Measurements from ENCODE around the gene SLCO3A1.

SLCO3A1 gene

DNA sequence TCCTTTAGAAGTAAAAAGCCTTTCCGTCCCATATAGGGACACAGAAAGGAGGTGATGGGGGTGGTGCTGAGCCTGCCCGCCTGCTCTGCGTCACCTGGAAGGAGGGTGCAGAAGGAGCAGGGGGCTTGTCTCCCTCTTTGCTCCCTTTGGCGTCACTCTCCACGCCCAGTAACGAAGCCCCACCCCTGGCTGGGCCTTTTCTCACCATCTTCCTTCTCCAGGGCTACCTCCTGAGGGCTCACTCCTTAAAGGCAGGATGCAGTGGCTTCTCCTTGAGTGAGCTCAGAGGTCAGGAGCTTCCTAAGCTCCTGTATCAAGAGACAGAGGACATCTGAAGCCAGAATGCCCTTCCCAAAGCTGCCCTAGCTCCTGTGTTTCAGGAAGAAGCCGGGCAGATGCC is 31.5 kb downstream of the SLCO3A1 start:
- no peak for DNase-seq

DNA sequence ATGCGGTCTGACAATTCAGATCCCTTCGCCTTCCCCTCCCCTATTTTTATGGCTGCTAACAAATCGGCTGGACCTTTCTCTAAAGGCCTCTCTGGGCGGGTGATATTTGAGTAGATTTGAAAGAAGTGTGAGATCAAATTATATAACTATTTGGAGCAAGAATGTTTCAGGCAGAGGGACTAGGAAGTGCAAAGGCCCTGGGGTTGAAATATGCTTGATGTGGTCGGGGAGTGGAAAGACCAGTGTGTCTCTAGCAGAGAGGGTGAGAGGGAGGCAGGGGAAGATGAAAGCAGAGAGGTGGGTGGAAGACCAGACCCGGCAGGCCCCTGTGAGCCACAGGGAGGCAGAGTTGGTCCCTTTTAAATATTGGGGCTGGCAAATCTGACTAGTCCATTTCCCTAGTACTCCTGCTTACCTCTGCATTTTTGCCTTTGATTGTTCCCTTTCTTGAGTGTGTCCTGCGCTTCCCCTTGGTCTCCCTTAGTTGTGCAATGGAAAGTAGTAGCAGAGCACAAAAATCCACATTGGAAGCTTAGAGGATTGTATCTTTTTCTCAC is 32.3 kb downstream of the SLCO3A1 start:
- peak in 1 of 2 donors; percentile 30 for DNase-seq

DNA sequence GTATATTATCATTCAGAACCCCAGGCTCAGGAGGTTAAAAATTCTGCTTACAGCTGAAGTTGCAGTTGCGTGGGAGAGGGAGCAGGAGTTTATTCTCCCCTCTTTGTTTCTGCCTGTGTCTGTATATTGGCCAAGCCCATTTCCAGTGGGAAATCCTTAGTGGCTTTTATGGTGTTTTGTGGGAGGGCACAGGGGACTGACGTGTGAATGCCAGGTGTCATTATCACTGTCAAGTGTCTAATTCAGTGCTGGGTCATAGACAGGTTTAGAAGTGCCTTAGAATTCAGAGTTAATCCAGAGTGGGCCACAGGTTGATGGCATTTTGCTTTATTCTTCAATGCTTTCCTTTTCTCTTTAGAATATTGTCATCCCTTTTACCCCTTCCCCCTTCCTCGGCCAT is 33.4 kb downstream of the SLCO3A1 start:
- no peak for DNase-seq

- no peak for DNase-seq
Observed at GRCh38 chr15:91887321-91887720, 33.8 kb downstream of the SLCO3A1 start.

DNA sequence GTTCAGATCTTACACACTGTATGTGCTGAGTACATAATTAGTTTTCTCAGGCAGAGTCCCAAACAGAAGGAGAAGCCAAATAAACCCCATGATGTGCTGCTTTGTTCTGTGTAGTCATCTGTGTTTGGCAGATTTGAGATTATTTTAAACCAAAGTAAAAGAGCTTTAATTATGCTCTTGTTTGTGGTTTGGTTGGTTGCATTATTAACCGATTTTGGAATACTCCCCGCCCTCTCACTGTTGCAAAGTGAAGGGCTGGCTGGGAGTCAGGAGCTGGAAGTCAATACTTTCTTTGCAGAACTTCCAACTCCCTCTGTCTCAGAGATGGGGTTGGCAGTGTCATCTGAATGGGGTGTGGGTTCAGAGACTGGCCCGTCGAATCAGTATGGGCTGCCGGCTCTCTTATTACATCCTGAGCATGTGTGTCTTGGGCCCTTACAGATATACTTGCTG is 34.4 kb downstream of the SLCO3A1 start:
- no peak for DNase-seq

DNA sequence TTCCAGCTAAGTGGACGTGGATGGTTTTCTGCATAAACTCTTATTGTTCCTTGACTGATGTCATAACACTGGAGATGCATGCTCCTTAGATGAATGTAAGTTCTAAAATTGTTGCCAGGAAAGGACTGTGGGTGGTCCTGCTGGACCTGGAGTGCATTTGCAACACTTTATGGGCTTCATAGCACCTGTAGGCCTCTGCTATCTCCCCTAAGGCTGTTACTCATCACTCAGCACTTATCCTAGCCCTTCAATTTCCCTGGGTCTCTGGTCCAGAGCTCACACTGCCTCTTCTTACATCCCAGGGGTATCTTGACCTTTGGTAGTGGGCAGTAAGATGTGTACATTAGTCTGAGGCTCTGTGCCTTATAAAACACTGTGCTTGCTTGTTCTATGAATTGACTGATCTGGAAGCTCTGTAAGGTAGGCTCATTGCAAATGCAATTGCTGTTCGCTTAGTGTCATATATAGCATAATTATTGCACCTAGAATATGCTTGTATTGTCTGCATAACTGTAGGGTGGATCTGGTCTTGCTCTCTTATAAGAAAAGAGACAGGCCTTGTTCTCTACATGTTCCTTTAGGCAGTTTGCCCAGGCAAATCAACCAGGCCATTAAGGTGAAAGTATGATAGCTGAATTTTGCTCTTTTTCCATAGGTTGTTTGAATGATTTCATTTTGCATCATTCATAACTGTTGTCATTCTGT is 35.8 kb downstream of the SLCO3A1 start:
- DNase-seq = no peak

GRCh38 chr15:91890614-91891013 is 37.1 kb downstream of the SLCO3A1 start:
- no peak for DNase-seq

- no peak for DNase-seq
Observed at GRCh38 chr15:91891101-91891500, 37.6 kb downstream of the SLCO3A1 start.

DNA sequence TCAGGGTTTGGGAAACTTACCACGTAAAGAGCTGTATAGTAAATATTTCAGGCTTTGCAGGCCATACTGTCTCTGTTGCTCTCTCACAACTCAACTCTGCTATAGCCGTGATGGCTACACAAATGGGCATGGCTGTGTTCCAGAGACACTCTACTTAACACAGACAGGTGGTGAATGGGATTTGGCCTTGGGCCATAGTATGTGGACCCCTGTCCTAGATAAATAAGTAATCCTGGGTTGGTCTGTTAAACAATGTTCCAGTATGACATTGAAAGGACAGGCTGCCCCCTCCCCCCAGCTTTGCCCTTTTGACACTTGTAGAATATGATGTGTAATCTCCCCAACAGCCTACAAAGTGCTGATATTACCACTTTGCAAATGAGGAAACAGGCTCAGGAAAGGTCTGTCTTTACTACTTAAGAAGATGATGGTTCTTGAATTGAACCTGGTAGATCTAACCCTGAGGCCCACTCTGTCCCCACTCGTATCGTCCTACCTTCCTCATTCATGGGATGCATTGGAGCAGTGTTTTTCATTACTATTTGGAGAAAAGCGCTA is 38.4 kb downstream of the SLCO3A1 start:
- no peak for DNase-seq

DNA sequence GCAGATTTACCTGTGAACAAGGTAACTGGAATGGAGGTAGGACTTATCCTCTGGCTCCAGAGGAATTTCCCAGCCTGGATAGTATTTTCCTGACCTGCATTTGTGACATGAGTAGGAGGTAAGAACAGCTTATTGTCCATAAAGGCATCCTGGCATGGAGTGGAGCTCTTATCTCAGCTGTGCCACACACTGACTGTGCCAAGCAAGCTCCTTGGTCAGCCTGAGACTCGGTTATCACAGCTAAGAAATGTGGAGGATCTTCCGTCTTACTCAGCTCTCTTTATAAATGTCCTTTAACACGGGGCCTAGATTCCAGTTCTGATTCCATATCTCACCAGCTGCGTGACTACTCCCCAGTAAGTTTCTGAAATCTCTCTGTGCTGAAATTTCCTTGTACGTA is 38.9 kb downstream of the SLCO3A1 start:
- no peak for DNase-seq

DNA sequence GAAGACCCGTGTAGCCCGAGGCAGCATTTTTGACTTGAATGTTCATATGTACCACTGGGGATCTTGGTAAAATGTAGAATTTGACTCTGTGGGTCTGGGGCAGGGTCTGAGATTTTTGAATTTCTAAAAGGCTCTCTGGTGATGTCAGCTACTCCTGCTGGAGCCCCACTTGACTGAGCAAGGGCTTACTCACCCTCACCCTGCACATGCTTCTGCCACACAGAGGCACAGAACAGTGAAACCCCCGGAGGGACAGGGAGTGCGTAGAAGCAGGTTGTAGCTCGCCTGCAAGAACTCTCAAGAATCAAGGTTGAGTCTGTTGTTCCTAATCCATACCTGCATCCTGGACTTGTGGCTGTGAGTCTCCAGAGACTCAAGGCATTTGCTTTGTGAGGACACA is 41.1 kb downstream of the SLCO3A1 start:
- no peak for DNase-seq

DNA sequence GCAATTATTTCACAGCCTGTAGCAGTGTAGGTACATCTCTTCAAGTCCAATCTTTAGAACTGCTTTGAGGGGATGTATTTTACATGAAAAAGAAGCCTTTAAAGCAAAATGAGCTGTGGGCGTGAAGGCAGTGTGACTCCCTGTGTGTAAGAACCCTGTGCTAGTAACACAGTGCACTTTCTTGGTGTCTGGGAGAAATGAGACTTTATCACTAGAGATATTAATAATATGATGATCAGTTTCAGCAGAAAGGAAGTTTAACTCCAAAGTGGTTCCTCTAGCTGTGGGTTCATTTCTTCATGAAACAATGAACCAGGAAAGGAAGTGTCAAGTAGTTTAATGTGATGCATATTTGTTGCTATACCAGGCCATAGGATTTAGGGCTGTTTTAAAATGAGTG is 41.5 kb downstream of the SLCO3A1 start:
- no peak for DNase-seq

DNA sequence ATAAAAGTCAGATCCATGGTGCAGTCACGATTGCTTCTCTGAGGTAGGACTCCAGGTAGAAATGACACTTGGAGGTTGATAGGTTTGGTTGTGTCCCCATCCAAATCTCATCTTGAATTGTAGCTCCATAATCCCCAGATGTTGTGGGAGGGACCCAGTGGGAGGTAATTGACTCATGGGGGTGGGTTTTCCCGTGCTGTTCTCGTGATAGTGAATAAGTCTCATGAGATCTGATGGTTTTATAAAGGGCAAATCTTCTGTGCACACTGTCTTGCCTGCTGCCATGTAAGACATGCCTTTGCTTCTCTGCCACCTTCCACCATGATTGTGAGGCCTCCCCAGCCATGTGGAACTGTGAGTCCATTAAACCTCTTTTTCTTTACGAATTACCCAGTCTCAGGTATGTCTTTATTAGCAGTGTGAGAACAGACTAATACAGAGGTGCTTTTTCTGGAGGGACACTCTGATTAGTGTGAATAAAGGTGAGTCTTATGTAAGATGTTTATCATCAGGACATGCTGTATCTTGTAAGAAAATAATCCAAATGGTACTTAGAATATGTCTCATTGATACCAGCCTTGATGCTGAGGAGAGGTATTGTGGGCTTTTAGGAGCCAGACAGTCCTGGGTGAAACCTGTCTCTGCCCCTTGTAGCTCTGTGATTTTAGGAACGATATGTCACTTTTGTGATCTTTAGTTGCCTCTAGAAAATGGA is 43.0 kb downstream of the SLCO3A1 start:
- DNase-seq = no peak

DNA sequence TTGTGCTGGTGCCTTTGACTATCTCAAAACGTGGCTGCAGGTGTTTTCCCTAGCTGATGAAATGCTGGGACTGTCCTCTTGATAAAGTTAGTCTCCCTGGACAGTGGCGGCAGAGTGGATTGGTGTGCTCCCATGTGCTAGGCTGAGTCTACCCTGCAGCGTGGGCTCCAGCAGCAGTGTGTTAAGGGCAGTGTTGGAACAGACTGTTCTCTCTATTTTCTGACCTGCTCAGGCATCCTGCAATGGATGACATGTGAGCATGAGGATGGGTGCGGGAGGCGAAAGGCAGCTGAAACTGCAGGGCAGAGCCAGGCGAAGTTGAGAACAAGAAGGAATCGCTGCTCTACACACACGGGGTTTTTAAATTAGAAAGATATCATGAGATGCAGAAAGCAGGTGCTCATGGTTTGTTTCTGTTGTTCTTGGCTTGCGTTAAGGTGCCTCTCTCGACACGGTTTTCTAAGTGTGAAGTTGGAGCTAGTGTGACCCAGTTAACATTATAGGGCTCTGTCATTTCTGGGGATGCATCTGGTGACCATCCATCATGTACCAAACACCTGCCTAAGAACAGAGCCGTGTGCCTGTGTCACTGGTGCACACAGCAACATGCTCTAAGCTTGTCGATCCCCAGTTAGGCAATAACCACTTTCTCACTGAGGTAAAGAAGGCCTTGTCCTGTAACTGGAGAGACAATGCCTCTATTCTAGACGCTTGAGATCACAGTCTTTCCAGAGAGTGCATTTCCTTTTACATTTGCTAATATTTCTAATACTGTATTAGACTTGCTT is 44.3 kb downstream of the SLCO3A1 start:
- DNase-seq = no peak

DNA sequence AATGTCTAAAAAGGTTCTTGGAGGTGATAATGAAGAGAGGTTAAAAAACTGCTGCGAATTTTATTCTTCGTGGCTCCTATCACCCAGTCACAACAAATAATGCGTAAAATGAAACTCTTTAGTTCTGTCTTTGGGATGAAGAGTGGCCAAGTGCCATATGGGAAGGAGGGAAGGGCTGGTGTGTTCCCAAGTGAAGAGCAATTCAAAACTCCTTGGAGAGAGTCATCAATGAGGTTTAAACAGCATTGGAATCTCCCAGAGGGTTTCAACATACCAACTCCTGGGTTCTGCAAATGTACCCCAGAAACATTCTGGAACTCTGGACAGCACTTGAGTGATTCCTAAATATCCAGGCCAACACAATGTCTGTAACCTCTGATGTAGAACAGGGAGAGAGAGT is 45.3 kb downstream of the SLCO3A1 start:
- DNase-seq = no peak

DNA sequence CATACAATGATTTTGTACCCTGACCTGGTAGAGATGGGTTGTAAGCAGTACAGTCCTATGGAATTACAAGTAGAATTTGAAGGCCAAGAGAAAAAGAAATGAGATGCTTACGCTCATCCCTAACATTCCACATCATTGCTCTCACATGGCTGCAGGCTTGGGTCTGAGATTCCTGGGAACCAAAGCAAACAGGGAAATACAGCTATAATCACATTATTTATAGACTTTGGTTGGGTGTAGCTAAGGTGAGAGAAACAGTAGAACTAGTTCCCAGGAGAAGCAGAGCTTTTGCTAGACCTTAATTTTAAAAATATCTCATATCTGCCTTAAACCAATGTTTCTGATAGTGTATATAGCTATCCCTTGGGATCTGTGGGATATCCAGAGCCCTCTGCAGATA is 51.4 kb downstream of the SLCO3A1 start:
- DNase-seq = no peak

GRCh38 chr15:91908391-91908790 is 54.9 kb downstream of the SLCO3A1 start:
- no peak for DNase-seq

DNA sequence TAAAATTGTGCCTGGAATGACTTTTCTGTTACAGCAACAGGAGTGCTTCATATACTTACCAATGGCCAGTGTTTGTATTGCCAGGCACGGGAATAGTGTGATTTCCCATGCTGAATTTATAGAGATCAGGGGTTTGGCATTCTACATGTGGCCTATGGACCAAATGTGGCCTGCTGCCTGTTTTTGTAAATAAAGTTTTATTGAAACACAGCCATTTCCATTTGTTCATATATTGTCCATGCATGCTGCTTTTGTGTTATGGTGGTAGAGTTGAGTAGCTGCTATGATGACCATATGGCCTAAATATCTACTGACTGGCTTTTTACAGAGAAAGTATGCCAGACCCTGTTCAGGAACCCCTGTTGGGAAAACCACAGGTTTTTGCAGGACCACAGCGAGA is 55.6 kb downstream of the SLCO3A1 start:
- no peak for DNase-seq

- no peak for DNase-seq
Observed at GRCh38 chr15:91909574-91909973, 56.1 kb downstream of the SLCO3A1 start.

DNA sequence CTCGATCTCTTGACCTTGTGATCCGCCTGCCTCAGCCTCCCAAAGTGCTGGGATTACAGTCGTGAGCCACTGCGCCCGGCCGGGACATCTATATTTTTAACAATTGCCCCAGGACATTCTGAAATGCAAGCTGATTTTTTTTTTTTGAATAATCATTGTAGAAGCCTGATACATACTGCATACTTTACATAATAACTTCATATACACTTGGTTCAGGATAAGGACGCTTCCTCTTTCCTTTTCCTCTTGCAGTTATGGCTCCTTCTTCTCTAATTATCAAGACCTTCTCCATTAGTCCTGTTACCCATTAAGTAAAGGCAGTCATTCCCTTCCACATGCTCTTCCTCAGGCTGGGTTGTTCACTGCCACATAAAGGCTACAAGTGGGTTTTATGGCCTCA is 58.3 kb downstream of the SLCO3A1 start:
- DNase-seq = no peak

- DNase-seq = no peak
Observed at GRCh38 chr15:91912336-91912735, 58.8 kb downstream of the SLCO3A1 start.

- no peak for DNase-seq
Observed at GRCh38 chr15:91913560-91913959, 60.1 kb downstream of the SLCO3A1 start.

DNA sequence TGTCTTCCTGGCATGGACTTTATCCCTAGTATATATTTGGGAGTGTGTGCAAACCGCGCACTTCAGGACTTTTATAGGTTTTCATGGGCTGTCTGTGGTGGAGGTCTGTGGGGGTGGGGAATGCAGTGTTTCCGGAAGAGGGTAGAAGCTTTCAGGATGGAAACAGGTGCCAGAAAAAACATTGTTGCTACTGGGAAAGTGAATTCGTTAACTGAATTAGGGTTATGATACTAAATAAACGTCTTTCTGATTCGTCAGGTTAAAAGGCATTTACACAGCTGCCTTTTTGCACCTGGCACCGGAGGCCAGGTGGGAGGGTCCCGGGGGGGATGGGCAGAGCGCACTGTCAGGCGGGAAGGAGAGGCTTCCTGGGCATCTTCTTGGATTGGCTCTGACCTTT is 62.1 kb downstream of the SLCO3A1 start:
- no peak for DNase-seq

All from bone marrow (tissue), 2 donors.